Measurements from ENCODE around the gene CRTAC1. TPM values are rescaled to one million over a fixed set of nuclear protein-coding genes. Genes with fewer than 3 reads are reported as not detected.

CRTAC1 gene
- total and polyA plus RNA-seq, 4 donors, result 0.14 to 0.33 (median 0.26) TPM

DNA sequence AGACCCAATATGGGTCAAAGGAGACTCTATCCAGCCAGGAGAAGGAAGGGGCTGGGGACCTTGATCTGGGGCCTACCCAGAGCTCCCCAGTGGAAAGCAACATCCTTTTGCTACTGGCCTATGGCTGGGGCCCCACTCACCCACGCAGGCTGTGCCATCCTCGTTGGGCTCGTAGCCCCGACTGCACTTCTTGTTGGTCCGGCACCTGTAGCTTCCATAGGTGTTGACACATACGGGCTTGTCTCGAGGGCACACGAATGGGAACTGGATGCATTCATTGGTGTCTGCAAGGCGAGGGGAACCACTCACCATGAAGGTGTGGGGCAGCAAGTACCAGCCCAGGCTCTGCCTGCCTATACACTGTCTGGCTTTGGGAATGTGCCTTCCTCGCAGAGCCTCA lies 150.3 kb downstream of the CRTAC1 start:
- no peak for DNase-seq (ENCODE audit: low spot score)
- H3K36me3 ChIP-seq (ENCODE audit: control insufficient read depth in 4 of 4, insufficient read depth in 3 of 4, low read depth in 1 of 4, low read length in 3 of 4), result no peaks in the 10 kb centered on the region
- no peak for TF ChIP-seq RAD21 (IDR thresholded peaks at IDR 0.05)
- TF ChIP-seq, protein P1, sequence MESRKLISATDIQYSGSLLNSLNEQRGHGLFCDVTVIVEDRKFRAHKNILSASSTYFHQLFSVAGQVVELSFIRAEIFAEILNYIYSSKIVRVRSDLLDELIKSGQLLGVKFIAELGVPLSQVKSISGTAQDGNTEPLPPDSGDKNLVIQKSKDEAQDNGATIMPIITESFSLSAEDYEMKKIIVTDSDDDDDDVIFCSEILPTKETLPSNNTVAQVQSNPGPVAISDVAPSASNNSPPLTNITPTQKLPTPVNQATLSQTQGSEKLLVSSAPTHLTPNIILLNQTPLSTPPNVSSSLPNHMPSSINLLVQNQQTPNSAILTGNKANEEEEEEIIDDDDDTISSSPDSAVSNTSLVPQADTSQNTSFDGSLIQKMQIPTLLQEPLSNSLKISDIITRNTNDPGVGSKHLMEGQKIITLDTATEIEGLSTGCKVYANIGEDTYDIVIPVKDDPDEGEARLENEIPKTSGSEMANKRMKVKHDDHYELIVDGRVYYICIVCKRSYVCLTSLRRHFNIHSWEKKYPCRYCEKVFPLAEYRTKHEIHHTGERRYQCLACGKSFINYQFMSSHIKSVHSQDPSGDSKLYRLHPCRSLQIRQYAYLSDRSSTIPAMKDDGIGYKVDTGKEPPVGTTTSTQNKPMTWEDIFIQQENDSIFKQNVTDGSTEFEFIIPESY (IDR thresholded peaks at IDR 0.05), result no peak
- TF ChIP-seq JUND (IDR thresholded peaks at IDR 0.05), result no peak
- TF ChIP-seq, protein P2, sequence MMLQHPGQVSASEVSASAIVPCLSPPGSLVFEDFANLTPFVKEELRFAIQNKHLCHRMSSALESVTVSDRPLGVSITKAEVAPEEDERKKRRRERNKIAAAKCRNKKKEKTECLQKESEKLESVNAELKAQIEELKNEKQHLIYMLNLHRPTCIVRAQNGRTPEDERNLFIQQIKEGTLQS (IDR thresholded peaks at IDR 0.05), result no peak
- no peak for TF ChIP-seq EGR1 (IDR thresholded peaks at IDR 0.05; ENCODE audit: low read depth in 2 of 2)
- TF ChIP-seq, protein P3, sequence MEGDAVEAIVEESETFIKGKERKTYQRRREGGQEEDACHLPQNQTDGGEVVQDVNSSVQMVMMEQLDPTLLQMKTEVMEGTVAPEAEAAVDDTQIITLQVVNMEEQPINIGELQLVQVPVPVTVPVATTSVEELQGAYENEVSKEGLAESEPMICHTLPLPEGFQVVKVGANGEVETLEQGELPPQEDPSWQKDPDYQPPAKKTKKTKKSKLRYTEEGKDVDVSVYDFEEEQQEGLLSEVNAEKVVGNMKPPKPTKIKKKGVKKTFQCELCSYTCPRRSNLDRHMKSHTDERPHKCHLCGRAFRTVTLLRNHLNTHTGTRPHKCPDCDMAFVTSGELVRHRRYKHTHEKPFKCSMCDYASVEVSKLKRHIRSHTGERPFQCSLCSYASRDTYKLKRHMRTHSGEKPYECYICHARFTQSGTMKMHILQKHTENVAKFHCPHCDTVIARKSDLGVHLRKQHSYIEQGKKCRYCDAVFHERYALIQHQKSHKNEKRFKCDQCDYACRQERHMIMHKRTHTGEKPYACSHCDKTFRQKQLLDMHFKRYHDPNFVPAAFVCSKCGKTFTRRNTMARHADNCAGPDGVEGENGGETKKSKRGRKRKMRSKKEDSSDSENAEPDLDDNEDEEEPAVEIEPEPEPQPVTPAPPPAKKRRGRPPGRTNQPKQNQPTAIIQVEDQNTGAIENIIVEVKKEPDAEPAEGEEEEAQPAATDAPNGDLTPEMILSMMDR (IDR thresholded peaks at IDR 0.05; ENCODE audit: low read depth, low read length, missing input control), result no peak
- TF ChIP-seq NR2F2 (IDR thresholded peaks at IDR 0.05), result no peak
- no peak for TF ChIP-seq HNF4A (conservative IDR thresholded peaks at IDR 0.05)
- TF ChIP-seq, protein P4, sequence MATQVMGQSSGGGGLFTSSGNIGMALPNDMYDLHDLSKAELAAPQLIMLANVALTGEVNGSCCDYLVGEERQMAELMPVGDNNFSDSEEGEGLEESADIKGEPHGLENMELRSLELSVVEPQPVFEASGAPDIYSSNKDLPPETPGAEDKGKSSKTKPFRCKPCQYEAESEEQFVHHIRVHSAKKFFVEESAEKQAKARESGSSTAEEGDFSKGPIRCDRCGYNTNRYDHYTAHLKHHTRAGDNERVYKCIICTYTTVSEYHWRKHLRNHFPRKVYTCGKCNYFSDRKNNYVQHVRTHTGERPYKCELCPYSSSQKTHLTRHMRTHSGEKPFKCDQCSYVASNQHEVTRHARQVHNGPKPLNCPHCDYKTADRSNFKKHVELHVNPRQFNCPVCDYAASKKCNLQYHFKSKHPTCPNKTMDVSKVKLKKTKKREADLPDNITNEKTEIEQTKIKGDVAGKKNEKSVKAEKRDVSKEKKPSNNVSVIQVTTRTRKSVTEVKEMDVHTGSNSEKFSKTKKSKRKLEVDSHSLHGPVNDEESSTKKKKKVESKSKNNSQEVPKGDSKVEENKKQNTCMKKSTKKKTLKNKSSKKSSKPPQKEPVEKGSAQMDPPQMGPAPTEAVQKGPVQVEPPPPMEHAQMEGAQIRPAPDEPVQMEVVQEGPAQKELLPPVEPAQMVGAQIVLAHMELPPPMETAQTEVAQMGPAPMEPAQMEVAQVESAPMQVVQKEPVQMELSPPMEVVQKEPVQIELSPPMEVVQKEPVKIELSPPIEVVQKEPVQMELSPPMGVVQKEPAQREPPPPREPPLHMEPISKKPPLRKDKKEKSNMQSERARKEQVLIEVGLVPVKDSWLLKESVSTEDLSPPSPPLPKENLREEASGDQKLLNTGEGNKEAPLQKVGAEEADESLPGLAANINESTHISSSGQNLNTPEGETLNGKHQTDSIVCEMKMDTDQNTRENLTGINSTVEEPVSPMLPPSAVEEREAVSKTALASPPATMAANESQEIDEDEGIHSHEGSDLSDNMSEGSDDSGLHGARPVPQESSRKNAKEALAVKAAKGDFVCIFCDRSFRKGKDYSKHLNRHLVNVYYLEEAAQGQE (IDR thresholded peaks at IDR 0.05), result no peak
- no peak for TF ChIP-seq SP1 (IDR thresholded peaks at IDR 0.05)
- no peak for TF ChIP-seq FOXA1 (IDR thresholded peaks at IDR 0.05)
- no peak for TF ChIP-seq RXRA (IDR thresholded peaks at IDR 0.05)
- no peaks in the 10 kb centered on the region for H3K9me3 ChIP-seq (ENCODE audit: control insufficient read depth in 4 of 4, low read length in 3 of 4)
- H3K27me3 ChIP-seq (ENCODE audit: control insufficient read depth in 4 of 4, insufficient read depth in 4 of 4, low read length in 3 of 4), result no peaks in the 10 kb centered on the region
- no peak overlapping the region for H3K27ac ChIP-seq (ENCODE audit: low read depth in 1 of 2, low read length in 2 of 2)
- H3K9ac ChIP-seq (ENCODE audit: low read depth in 1 of 2, low read length in 2 of 2), result no peak overlapping the region
- H3K4me1 ChIP-seq (ENCODE audit: control insufficient read depth in 4 of 4, insufficient read depth in 4 of 4, low read length in 3 of 4), result peaks cover 0 to 2% (median 0%) of the 10 kb centered on the region in 4 donors
- no peak overlapping the region for H3K4me3 ChIP-seq (ENCODE audit: low read depth in 1 of 3, low read length in 3 of 3)
- 95% methylated on average over 10 of the region's 10 CpGs for WGBS

DNA sequence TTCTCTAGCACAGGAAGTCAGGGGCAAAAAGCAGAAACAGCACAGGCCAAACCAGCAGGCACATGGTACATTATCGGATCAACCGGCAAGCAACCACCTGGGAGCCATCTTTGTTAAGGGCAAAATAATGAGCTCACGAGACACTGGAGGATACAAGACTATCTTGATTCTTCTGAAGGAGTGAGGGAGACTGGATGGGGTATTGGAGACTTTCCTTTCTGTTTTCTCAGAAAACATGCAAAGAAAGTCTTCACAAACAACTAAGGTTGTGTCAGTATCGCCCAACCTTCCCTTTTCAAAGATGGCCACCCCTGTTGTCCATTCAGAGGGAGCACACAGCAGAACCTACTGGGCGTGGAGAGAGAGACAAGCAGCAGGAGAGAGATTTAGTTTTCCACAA lies 151.2 kb downstream of the CRTAC1 start:
- peaks cover 0 to 2% (median 0%) of the 10 kb centered on the region in 4 donors for H3K4me1 ChIP-seq (ENCODE audit: control insufficient read depth in 4 of 4, insufficient read depth in 4 of 4, low read length in 3 of 4)
- DNase-seq (ENCODE audit: low spot score), result no peak
- peak; percentile 83 for TF ChIP-seq YY1 (IDR thresholded peaks at IDR 0.05)
- no peak for TF ChIP-seq HNF4A (conservative IDR thresholded peaks at IDR 0.05)
- no peak overlapping the region for H3K9ac ChIP-seq (ENCODE audit: low read depth in 1 of 2, low read length in 2 of 2)
- no peak overlapping the region for H3K4me3 ChIP-seq (ENCODE audit: low read depth in 1 of 3, low read length in 3 of 3)
- no peak overlapping the region for H3K27ac ChIP-seq (ENCODE audit: low read depth in 1 of 2, low read length in 2 of 2)
- WGBS, result 90% methylated on average over 5 of the region's 5 CpGs
- no peaks in the 10 kb centered on the region for H3K36me3 ChIP-seq (ENCODE audit: control insufficient read depth in 4 of 4, insufficient read depth in 3 of 4, low read depth in 1 of 4, low read length in 3 of 4)
- no peaks in the 10 kb centered on the region for H3K27me3 ChIP-seq (ENCODE audit: control insufficient read depth in 4 of 4, insufficient read depth in 4 of 4, low read length in 3 of 4)
- no peaks in the 10 kb centered on the region for H3K9me3 ChIP-seq (ENCODE audit: control insufficient read depth in 4 of 4, low read length in 3 of 4)

Measured in liver (tissue), 9 donors.